Neural progenitor cell (in vitro differentiated cells): ENCODE data around the gene FBXO4.

Source experiments
- CTCF ChIP-seq: fragments of 200-600 bp; sonication (generic); IDR thresholded peaks from 2 replicates; pipeline ENCODE4 v1.5.1; 2017; ENCODE audit warnings: antibody characterized with exemption, mild to moderate bottlenecking
- EZH2 ChIP-seq: fragments of 200-600 bp; sonication (generic); IDR thresholded peaks from 2 replicates; pipeline ENCODE4 v1.6.1; 2017; ENCODE audit warnings: antibody characterized with exemption, mild to moderate bottlenecking, moderate library complexity

DNA sequence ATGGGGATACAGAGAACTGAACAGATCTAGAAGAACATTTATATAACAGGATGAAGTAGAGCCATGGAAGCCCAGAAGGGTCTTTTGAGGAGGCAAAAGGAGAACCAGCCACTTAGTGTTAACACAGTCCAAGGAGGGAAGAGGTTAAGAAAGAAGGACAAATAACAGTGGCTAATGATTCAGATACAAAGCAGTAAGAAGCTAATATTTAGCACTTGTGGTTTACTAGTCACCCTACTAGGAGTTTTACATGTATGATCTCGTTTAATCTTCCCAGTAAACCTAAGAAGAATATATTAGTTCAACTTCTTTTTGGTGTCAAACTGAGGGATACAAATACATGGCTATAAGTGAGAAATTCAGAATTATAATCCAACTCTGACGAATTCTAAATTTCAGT, 7.7 kb downstream of the FBXO4 start:
- no peak for TF ChIP-seq CTCF
- no peak for TF ChIP-seq EZH2
